NCI-H526 treated with DMSO at 0.1 percent for 48 hours (cell line): ENCODE measurements around the gene CHCHD4.
"Not testable (repeated sequence)": the region's sequence is repeated elsewhere in the genome, so short reads cannot be mapped to it uniquely, and the experiment has no call there.

Experiments used
- DNase-seq: peaks from one replicate; lab custom pipeline; 2025; lab: John Stamatoyannopoulos, UW

The CHCHD4 gene

GRCh38 chr3:14120111-14120920 lies 4.4 kb downstream of the CHCHD4 start:
- DNase-seq = no peak

DNA sequence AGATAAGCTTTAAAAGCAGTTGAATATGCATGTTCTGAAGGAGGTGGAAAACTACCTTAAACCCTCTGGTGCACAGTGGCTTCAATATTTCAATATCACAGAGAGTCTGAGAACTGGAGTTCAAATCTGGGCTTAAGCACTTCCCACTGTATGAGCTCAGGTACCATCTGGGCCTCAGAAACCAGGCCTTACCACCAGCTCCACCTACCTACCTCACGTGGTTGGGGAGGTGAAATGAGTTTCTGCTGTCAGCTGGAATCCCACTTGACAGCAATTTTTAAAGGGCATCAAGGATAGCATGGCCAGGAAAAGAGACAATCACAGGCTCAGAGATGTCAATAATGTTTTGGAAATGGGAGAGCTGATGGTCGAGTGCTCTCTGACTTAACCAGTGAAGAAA lies 5.0 kb downstream of the CHCHD4 start:
- no peak for DNase-seq

GRCh38 chr3:14118400-14119381 lies 6.0 kb downstream of the CHCHD4 start:
- DNase-seq = peak; percentile 36

DNA sequence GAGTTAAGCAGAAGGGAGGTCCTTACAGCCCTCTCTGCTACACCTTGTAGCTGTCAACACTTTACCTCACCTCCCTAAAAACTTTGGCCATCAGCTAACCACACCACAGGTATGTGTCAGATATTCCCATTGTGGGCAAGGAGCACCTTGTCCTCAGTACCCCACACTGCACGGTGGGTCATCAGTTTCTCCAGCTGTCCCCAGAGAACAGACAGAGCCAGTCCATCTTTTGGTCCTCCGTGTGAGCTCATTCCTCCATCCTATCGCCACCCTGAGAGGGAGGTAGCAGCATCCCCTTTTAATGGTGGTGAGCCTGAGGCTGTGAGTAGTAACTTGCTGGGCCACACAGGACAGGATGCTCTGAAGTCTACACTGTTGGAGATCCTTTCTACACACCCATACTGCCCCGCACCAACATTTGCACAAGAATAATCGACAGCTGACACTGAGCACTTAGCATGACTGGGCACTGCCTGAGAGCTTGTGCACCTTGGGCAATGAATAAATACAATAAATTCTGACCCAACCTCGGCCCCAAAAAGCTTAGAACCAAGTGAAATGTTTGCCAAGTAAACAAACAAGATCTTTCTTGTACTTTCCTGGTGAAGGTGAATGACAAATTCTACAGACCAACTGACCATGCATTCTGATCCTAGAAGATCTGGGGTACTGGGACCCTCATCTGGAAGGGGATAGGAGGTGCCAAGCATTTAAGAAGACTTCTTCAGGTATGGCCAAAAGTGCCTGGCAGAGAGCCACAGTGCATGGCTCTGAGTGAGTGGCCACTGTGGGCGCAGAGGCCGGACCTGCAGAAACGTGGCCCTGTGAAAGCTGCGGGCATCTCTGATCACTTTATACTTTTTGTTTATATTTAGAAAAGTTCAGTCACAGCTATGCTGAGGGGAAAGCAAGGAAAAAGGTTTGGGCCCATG lies 6.9 kb downstream of the CHCHD4 start:
- DNase-seq = no peak

- no peak for DNase-seq
These were observed 10.6 kb downstream of the CHCHD4 start for GRCh38 chr3:14113965-14114635.

DNA sequence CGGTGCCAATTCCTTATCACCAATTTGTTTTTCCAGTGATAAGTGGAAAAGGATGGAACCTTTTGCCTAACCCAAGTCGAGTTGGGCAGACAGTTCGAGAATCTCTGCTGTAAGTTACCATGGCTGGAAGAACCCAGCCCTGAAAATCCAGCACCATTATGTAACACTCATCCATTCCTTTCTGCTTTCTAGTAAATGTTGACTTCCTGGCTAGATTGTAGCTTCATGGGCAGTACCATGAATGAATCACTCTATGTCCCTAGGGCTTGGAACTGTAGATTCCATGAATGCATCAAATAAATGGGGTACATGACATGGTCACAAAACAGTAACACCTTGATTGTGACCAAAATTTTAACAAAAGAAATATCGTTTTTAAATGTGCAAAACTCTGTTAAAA lies 14.0 kb downstream of the CHCHD4 start:
- no peak for DNase-seq

DNA sequence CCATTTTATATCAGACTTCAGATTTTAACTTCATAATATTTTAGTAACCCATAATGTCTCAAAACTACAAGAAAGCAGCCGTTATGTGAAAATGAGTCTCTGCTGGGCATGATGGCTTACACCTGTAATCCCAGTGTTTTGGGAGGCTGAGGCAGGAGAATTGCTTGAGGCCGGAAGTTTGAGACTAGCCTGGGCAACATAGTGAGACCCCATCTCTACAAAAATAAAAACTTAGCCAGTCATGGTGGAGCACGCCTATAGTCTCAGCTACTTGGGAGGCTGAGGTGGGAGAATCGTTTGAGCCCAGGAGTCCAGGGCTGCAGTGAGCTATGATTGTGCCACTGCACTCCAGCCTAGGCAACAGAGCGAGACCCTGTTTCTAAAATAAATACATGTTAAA lies 14.8 kb downstream of the CHCHD4 start:
- DNase-seq = not testable (repeated sequence)

DNA sequence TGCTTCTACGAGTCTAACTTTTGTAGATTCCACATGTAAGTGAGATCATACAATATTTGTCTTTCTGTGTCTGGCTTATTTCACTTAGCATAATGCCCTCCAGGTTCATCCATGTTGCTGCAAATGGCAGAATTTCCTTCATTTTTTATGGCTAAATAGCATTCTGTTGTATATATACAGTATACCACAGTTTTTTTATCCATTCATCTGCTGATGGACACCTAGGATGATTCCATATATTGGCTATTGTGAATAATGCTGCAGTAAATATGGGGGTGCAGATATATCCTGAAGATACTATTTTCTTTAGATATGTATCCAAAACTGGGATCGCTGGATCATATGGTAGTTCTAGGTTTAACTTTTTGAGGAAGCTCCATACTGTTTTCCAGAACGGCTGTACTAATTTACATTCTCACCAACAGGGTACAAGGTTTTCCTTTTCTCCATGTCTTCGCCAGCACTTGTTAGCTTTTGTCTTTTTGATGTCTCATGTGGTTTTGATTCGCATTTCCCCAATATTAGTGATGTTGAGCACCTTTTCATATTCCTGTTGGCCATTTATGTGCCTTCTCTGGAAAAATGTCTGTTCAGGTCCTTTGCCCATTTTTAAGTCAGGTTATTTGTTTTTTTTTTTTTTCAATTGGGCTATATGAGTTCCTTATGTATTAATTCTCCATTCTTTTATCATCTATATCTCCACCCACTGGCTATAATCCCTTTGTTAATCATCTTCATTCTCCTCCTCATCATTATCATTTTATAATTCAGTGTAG lies 26.9 kb downstream of the CHCHD4 start:
- DNase-seq = no peak

DNA sequence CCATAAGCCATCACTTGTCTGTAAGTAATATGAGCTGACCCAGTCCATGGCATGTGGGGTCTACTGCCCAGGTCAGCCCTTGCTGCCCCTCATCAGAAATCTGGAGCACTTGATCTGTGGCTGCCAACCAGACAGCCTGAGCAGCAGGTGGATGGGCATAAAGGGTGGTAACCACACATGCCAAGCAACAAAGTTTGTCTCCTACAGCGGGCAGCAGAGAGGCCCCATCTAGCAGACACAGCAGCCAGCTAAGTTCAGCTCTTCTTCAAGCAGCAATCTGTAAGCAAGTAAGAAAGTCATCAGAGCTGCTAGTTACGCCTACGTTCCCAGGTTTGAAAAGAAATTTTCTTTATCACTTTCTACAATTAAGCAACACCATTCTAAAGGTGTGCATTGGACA lies 27.9 kb downstream of the CHCHD4 start:
- no peak for DNase-seq

DNA sequence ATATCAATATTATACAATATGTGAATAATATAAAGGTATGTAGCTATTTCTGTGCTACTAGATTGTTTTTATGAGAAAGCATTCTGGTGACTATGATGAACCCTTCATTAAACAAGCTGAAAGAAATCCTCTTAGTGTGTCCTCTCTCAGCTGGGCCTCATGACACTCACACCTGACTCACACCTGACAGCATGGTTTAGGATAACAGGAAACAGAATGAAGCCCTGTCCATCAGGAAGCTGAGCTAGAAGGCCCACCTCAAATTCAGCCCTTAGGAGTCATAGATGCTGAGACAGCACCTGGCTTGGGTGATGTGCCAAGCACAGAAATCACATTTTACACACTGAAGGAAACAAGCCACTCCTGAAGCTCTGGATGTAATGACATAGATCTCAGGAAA lies 30.8 kb downstream of the CHCHD4 start:
- no peak for DNase-seq

GRCh38 chr3:14092464-14092863 lies 32.2 kb downstream of the CHCHD4 start:
- DNase-seq = no peak

GRCh38 chr3:14091959-14092358 lies 32.7 kb downstream of the CHCHD4 start:
- not testable (repeated sequence) for DNase-seq

DNA sequence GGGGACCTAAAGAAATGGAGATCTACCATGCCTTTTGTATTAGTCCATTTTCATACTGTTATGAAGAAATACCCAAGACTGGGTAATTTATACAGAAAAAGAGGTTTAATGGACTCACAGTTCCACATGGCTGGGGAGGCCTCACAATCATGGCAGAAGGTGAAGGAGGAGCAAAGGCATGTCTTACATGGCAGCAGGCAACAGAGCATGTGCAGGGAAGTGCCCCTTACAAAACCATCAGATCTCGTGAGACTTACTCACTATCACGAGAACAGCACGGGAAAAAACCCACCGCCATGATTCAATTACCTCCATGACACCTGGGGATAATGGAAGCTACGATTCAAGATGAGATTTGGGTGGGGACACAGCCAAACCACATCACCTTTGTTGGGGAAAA lies 37.2 kb downstream of the CHCHD4 start:
- DNase-seq = not testable (repeated sequence)

DNA sequence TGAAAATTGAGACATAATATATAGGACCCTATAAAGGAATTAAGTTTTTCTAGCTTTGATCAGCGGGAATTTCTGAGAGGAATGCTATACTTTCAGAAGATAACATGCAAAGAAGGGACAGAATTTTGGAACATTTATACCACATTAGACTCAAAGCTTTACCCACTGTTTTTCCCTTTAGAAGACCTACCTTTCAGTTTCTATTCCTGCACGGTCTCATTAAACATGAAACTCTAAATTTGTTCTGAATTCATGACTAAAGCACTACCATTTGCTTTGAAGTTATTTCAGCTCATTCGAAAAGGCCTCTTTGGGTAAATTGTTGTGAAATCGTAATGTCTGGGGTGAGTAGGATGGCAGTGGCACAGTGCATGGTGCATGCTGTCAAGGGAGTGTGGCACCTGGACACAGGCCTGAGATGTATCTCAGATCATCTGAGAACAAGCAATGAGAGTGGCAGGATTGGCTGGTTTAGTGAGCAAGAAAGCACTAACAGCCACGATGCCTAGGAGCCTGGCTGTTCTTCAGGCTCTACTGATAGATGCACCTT lies 42.5 kb downstream of the CHCHD4 start:
- DNase-seq = no peak

DNA sequence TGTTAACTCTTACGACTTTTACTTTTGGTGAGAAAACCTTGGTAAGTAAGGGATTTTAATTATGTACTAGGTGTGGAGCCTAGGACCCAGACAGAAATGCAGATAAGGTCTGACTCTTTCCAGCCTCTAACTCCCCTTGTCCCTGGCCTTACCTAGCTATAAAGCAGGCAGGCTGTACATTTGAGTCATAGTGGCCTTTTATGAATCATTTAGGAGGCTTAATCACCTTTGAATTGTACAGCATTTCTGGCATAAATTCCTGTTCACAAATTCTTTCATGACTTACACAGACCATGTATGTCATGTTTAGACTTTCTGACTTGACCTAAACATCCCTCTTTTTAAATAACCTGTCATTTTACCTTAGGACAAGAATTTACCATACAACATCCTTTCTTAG lies 47.4 kb downstream of the CHCHD4 start:
- no peak for DNase-seq

- not testable (repeated sequence) for DNase-seq
These were observed 49.4 kb downstream of the CHCHD4 start for GRCh38 chr3:14075233-14075632.

DNA sequence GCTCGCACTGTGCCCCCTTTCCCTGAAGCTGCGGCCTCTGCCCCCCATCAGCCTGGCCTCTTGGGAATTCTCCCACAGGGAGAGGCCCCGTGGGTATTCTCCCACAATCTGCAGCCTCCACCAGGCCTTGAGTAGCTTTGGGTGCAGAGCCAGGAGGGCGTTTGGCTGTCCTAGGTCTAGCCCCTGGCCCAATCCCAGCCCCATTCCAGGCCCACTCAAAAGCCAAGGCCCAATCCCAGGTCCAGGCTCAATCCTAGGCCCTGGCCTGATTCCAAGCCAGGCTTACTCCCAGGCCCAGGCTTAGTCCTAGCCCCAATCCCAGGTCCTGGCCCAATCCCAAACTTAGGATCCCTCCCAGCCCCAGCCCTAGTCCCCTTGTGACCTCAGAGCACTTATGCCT lies 59.8 kb downstream of the CHCHD4 start:
- no peak for DNase-seq

- no peak for DNase-seq
These were observed 61.5 kb downstream of the CHCHD4 start for GRCh38 chr3:14063152-14063551.
